Heart left ventricle (tissue), 13 donors: ENCODE measurements around the gene CCIN.

Source experiments
- CTCF ChIP-seq, 12 donors: fragments of 200-600 bp; sonication (generic) in 4 of 12; IDR thresholded peaks; one replicate each; pipeline versions ENCODE4 v1.5.0 to v1.8.0; 2018 to 2022; ENCODE audit warnings: antibody characterized with exemption in 12 of 12, mild to moderate bottlenecking in 5 of 12
- POLR2A ChIP-seq, 2 donors: fragments of 450-650 bp; IDR thresholded peaks; one replicate each; pipeline ENCODE4 v1.6.1; 2017; ENCODE audit warnings: antibody characterized with exemption in 2 of 2, mild to moderate bottlenecking in 2 of 2, moderate library complexity in 2 of 2
- donor health status: ischemic (EF 13 %, LVEDD 7.1; RV severe dilation, severe dysfunction).
- donor health status: DM: no; HTN: yes; CAD: no.
- donor health status: DM: no; HTN: no; CAD: no.
- donor health status: ischemic (EF 25% LVEDD 6.9; RV normal size, moderate dysfunction).
- donor health status: ischemic (EF 25% LVEDD 5.7; RV mildly dilated, moderate dysfunction).
- donor health status: ischemic (EF 35%, LVEDD 5.7; RV mildly dilated, moderate dysfunction).
- donor health status: nonischemic (EF 11% LVEDD 7.7; RV severe dilation, severe dysfunction).
- donor health status: DM: yes; HTN: yes; CAD: no.
- donor health status: PGD.
- donor health status: ischemic (EF 29% LVEDD 5.4; RV normal size, mild dysfunction).
- donor health status: nonischemic (EF 23%, LVEDD 6.1; RV moderate dilation, normal function).

- TF ChIP-seq CTCF (IDR thresholded peaks at IDR 0.05), result no peak
- TF ChIP-seq POLR2A (IDR thresholded peaks at IDR 0.05), result no peak
Measured at GRCh38 chr9:36194326-36195000, 25.3 kb downstream of the CCIN start.
